Measurements from ENCODE around the gene HLA-DPA1.

GRCh38 chr6:33066917-33067521 lies 6.4 kb downstream of the HLA-DPA1 start:
- TF ChIP-seq CTCF (IDR thresholded peaks at IDR 0.05), result no peak
- no peak for TF ChIP-seq ZFX (IDR thresholded peaks at IDR 0.05; ENCODE audit: borderline replicate concordance)
